ENCODE results near the gene YTHDF1. TPM values are rescaled to one million over a fixed set of nuclear protein-coding genes. Genes with fewer than 3 reads are reported as not detected.

The YTHDF1 gene
- total and polyA plus RNA-seq, 2 of the 8 experiments (the other 6 are each of a cell fraction or from before 2014, with no cell fraction given): 32.8 to 66.0 TPM

GRCh38 chr20:63260521-63260920 lies 44.6 kb upstream of the YTHDF1 start:
- Histone ChIP-seq H2AK5ac (ENCODE audit: low read depth, low read length) (0 out of 2 replicates have a peak overlapping the region, but pooled peaks have one; percentile 65), H3K27ac (ENCODE audit: low read depth, low read length) (no peak overlapping the region), H3K23me2 (ENCODE audit: low read depth, low read length) (no peaks in the 10 kb centered on the region), H3K4me3 (ENCODE audit: extremely low read depth in 1 of 4, insufficient read depth in 2 of 4, low read depth in 3 of 4, low read length in 4 of 4) (no peak overlapping the region), H2BK20ac (ENCODE audit: low read length) (no peak overlapping the region), H3K4me2 (ENCODE audit: insufficient read depth in 1 of 2, low read depth in 2 of 2, low read length in 2 of 2) (no peak overlapping the region), H3K27me3 (replicated peaks in 1 of 4; ENCODE audit: control insufficient read depth in 3 of 4, extremely low read depth in 1 of 4, insufficient read depth in 3 of 4, low read length in 3 of 4) (peaks cover 0 to 15% (median 8%) of the 10 kb centered on the region in 4 experiments; a peak in 4 of 7 replicates), H2BK12ac (ENCODE audit: low read depth, low read length) (no peak overlapping the region), H3K18ac (ENCODE audit: extremely low read depth, low read length) (no peak overlapping the region), H4K5ac (ENCODE audit: insufficient read length, low read depth, low read length) (no peak overlapping the region), H3K79me2 (ENCODE audit: control insufficient read depth in 1 of 2, insufficient read depth in 2 of 2, low read length in 2 of 2) (no peaks in the 10 kb centered on the region), H3K79me1 (ENCODE audit: low read depth, low read length) (no peaks in the 10 kb centered on the region), H3K4ac (replicated peaks; ENCODE audit: insufficient read length, low read depth, low read length) (no peak overlapping the region), H4K91ac (replicated peaks; ENCODE audit: insufficient read length, low read length) (no peak overlapping the region), H2BK5ac (ENCODE audit: low read depth, low read length) (no peak overlapping the region), H3K4me1 (replicated peaks in 1 of 4; ENCODE audit: control insufficient read depth in 3 of 4, insufficient read depth in 4 of 4, low read length in 3 of 4) (peaks cover 1 to 7% (median 2%) of the 10 kb centered on the region in 4 experiments; a peak in 5 of 7 replicates), H3K56ac (replicated peaks; ENCODE audit: insufficient read length, low read depth, low read length) (no peak overlapping the region), H4K20me1 (replicated peaks in 1 of 2; ENCODE audit: control insufficient read depth in 1 of 2, insufficient read depth in 2 of 2, low read length in 2 of 2) (peaks cover 0 to 4% of the 10 kb centered on the region in 2 experiments), H3K36me3 (ENCODE audit: control insufficient read depth in 2 of 4, insufficient read depth in 4 of 4, low read length in 3 of 4) (no peaks in the 10 kb centered on the region), H2BK120ac (replicated peaks; ENCODE audit: low read depth, low read length) (no peak overlapping the region), H3K9ac (replicated peaks in 1 of 4; ENCODE audit: extremely low read depth in 1 of 4, low read depth in 3 of 4, low read length in 3 of 4) (no peak overlapping the region), H4K8ac (ENCODE audit: extremely low read depth, insufficient read depth, low read length) (no peak overlapping the region; the same call in 1 of the 2 replicates), H3K14ac (ENCODE audit: insufficient read length) (no peak overlapping the region), H2AFZ (ENCODE audit: low read length) (no peak overlapping the region), H2BK15ac (ENCODE audit: low read length) (0 out of 2 replicates have a peak overlapping the region, but pooled peaks have one; percentile 7), H3K23ac (ENCODE audit: insufficient read length) (no peak overlapping the region), H3K9me3 (ENCODE audit: insufficient read depth in 2 of 2, low read depth in 1 of 2, low read length in 1 of 2) (no peaks in the 10 kb centered on the region)
- FAIRE-seq (no peak), DNase-seq (ENCODE audit: low read depth in 1 of 2, low spot score in 2 of 2) (no peak)
- ChIA-PET POLR2A (ENCODE audit: partially characterized antibody) (interaction anchor here (1.0 to 1.8 kb wide), 3 partner anchors 8 to 11 kb away, joined by 3 to 4 read pairs (median 3); no protein-coding TSS in a partner anchor), CTCF (ENCODE audit: partially characterized antibody) (interaction anchor here (0.9 to 4.1 kb wide), 7 partner anchors 11 to 36 kb away, joined by 3 to 40 read pairs (median 5); no protein-coding TSS in a partner anchor)
- 85% methylated on average over 13 of the region's 15 CpGs; no CpG with 5 or more reads in 1 of the 2 experiments for WGBS, 2 experiments (ENCODE audit: extremely low coverage in 1 of 2, insufficient coverage in 1 of 2, insufficient read length in 1 of 2, insufficient replicate concordance in 2 of 2, low coverage in 1 of 2, low lambda C conversion rate in 2 of 2, missing lambda C conversion rate in 1 of 2)
- TF ChIP-seq TAF1 (IDR thresholded peaks at IDR 0.05; ENCODE audit: low read depth, low read length): no peak
- no peak for TF ChIP-seq RFX5 (IDR thresholded peaks at IDR 0.05; ENCODE audit: borderline replicate concordance, low read depth, low read length)
- TF ChIP-seq CREB1 (IDR thresholded peaks at IDR 0.05): no peak
- TF ChIP-seq JUN (IDR thresholded peaks at IDR 0.05; ENCODE audit: low read depth, low read length): no peak
- TF ChIP-seq JUND (IDR thresholded peaks at IDR 0.05; ENCODE audit: low read length): no peak

All from H1 (cell line).